PC-9 (cell line): ENCODE measurements around the gene ZNF668. TPM values are rescaled to one million over a fixed set of nuclear protein-coding genes. Genes with fewer than 3 reads are reported as not detected.
A peak's percentile ranks its signal among the peaks of the same experiment; 100 is the strongest.

Source experiments
- BruUV-seq: library from RNA; stranded (reverse); fragments of 400-500 nt; replicated peaks from 2 replicates; lab custom pipeline; 2021; lab: Mats Ljungman, UMichigan
- CTCF ChIA-PET: fragments of 300-600 bp; sonication (Branson Sonifier 250); formaldehyde crosslinking; loops from one replicate; lab custom pipeline; 2022; ENCODE audit warnings: antibody characterized with exemption; lab: Charles Lee
- POLR2A ChIA-PET: fragments of 300-600 bp; sonication (Branson Sonifier 250); formaldehyde crosslinking; loops from one replicate; lab custom pipeline; 2022; ENCODE audit warnings: antibody characterized with exemption; ENCODE audit not compliant: unreplicated experiment; lab: Charles Lee
- DNase-seq, 2 experiments: peaks; one replicate each; pipeline versions ENCODE4 v3.0.0 to v3.0.0-alpha.2; 2015 to 2022; ENCODE audit warnings: mixed read lengths in 1 of 2
- H2AFZ ChIP-seq: fragments of 200-600 bp; sonication (generic); 2 replicates; pipeline ENCODE4 v1.8.1; 2017; ENCODE audit warnings: antibody characterized with exemption
- H3F3A ChIP-seq: fragments of 200-600 bp; sonication (generic); 2 replicates; pipeline ENCODE4 v1.8.1; 2017; ENCODE audit warnings: antibody characterized with exemption, mild to moderate bottlenecking, low read depth; ENCODE audit not compliant: insufficient read depth
- H3K27ac ChIP-seq: fragments of 200-600 bp; sonication (generic); 2 replicates; pipeline ENCODE4 v1.6.1; 2016; ENCODE audit warnings: mixed run types
- H3K27me3 ChIP-seq: fragments of 200-600 bp; sonication (generic); 2 replicates; pipeline ENCODE4 v1.6.1; 2016; ENCODE audit warnings: low read depth, mixed run types; ENCODE audit not compliant: insufficient read depth
- H3K36me3 ChIP-seq: fragments of 200-600 bp; sonication (generic); 2 replicates; pipeline ENCODE4 v1.6.1; 2016; ENCODE audit warnings: low read depth, mixed run types
- H3K4me1 ChIP-seq: fragments of 200-600 bp; sonication (generic); replicated peaks from 2 replicates; pipeline ENCODE4 v1.6.1; 2016; ENCODE audit warnings: mixed run types; ENCODE audit not compliant: insufficient read depth
- H3K4me2 ChIP-seq: fragments of 200-600 bp; sonication (generic); 2 replicates; pipeline ENCODE4 v1.6.1; 2017; ENCODE audit warnings: mixed run types
- H3K4me3 ChIP-seq: fragments of 200-600 bp; sonication (generic); 2 replicates; pipeline ENCODE4 v1.6.1; 2016; ENCODE audit warnings: mixed run types
- H3K79me2 ChIP-seq: fragments of 200-600 bp; sonication (generic); 2 replicates; pipeline ENCODE4 v1.6.1; 2017; ENCODE audit warnings: low read depth, mixed run types
- H3K9me2 ChIP-seq: fragments of 200-600 bp; sonication (generic); 2 replicates; pipeline ENCODE4 v1.8.1; 2017; ENCODE audit warnings: mild to moderate bottlenecking; ENCODE audit not compliant: insufficient read depth
- H3K9me3 ChIP-seq: fragments of 200-600 bp; sonication (generic); 2 replicates; pipeline ENCODE4 v1.8.1; 2016; ENCODE audit warnings: low read depth; ENCODE audit not compliant: insufficient read depth
- H4K20me1 ChIP-seq: fragments of 200-600 bp; sonication (generic); 2 replicates; pipeline ENCODE4 v1.8.1; 2017; ENCODE audit not compliant: insufficient read depth
- EZH2 ChIP-seq: fragments of 200-600 bp; sonication (generic); IDR thresholded peaks from 2 replicates; pipeline ENCODE4 v1.8.0; 2017; ENCODE audit warnings: antibody characterized with exemption, low read depth
- intact Hi-C: fragments of 100-400 bp; cut with micrococcal nuclease; formaldehyde crosslinking; loops from one replicate; pipeline ENCODE4 v1.10.0; 2022; ENCODE audit not compliant: unreplicated experiment
- total RNA-seq: library from RNA; stranded (reverse); gene quantifications from 2 replicates; pipeline ENCODE4 v1.2.3, GENCODE V29; 2021
- TF ChIP-seq, protein P1 (sequence below): fragments of 200-600 bp; sonication (generic); conservative IDR thresholded peaks from 2 replicates; pipeline ENCODE4 v1.6.1; 2017; ENCODE audit warnings: mixed run types, antibody characterized with exemption, mild to moderate bottlenecking, moderate library complexity

Gene ZNF668
- total RNA-seq, 1 experiment from 2014 or later, result 13.2 TPM

DNA sequence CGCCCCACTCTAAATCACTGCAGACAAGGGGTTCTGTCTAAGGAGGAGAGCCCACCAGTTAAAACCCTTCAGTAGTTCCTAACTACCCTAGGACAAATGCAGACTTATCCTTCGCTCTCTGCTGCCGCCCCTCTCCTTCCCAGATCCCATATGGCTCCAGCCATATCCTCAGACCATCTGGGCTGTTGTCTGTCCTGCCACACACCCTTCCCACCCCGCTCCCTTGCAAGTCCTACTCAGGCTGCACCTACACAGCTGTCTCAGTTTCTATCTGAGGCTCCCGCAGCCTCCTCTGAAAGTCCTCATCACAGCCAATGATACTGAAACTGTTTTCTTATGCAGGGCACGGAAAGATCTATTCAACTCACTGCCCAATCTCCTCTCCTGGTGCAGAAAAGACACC, 33.4 kb upstream of the ZNF668 start:
- POLR2A ChIA-PET, result no interaction called here
- TF ChIP-seq EZH2, result no peak
- TF ChIP-seq, protein P1, sequence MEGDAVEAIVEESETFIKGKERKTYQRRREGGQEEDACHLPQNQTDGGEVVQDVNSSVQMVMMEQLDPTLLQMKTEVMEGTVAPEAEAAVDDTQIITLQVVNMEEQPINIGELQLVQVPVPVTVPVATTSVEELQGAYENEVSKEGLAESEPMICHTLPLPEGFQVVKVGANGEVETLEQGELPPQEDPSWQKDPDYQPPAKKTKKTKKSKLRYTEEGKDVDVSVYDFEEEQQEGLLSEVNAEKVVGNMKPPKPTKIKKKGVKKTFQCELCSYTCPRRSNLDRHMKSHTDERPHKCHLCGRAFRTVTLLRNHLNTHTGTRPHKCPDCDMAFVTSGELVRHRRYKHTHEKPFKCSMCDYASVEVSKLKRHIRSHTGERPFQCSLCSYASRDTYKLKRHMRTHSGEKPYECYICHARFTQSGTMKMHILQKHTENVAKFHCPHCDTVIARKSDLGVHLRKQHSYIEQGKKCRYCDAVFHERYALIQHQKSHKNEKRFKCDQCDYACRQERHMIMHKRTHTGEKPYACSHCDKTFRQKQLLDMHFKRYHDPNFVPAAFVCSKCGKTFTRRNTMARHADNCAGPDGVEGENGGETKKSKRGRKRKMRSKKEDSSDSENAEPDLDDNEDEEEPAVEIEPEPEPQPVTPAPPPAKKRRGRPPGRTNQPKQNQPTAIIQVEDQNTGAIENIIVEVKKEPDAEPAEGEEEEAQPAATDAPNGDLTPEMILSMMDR, result no peak
- BruUV-seq, result no TSS peak

DNA sequence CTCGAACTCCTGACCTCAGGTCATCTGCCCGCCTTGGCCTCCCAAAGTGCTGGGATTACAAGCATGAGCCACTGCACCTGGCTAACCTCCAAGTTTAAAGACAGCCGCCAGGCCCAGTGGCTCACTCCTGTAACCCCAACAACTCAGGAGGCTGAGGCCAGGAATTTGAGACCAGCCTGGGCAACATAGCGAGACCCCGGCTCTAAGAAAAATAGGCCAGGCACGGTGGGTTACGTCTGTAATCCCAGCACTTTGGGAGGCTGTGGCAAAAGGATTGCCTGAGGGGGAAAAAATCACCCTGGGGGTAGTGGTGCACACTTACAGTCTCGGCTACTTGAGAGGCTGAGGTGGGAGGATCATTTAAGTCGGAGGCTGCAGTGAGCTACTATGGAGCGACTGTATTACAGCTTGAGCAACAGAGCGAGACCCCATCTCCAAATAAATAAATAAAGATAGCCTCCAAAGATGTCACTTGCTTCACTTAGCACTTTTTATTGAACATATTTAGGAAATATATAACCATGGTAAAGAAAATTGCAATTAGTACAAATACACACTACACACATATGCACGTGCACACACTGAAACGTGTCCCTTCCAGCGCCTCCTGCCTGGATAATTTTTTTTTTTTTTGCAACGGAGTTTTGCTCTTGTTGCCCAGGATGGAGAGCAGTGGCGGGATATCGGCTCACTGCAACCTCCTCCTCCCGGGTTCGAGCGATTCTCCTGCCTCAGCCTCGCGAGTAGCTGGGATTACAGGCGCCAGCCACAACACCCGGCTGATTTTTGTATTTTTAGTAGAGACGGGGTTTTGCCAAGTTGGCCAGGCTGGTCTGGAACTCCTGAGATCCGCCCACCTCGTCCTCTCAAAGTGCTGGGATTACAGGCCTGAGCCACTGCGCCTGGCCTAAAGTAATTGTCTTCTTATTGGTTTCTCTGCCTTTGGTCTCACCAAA, 32.7 kb upstream of the ZNF668 start:
- H4K20me1 ChIP-seq, result no peaks in the 10 kb centered on the region
- no peaks in the 10 kb centered on the region for H3K9me3 ChIP-seq

More for the DNA sequence above, 33.4 kb upstream of the ZNF668 start:
- no peak overlapping the region for H2AFZ ChIP-seq
- no peaks in the 10 kb centered on the region for H3K9me3 ChIP-seq
- no peaks in the 10 kb centered on the region for H4K20me1 ChIP-seq
- H3F3A ChIP-seq, result peaks cover 31% of the 10 kb centered on the region; the same call in 1 of the 2 replicates
- no peaks in the 10 kb centered on the region for H3K9me2 ChIP-seq
- DNase-seq, result no peak
- peak overlapping the region; percentile 99; the same call in 1 of the 2 replicates for H3K4me2 ChIP-seq
- CTCF ChIA-PET, result interaction anchor here (0.7 kb wide), 1 partner anchor 140 kb away, joined by 3 read pairs; no protein-coding TSS in a partner anchor
- no peaks in the 10 kb centered on the region; the same call in 1 of the 2 replicates for H3K36me3 ChIP-seq
- peaks cover 15% of the 10 kb centered on the region for H3K79me2 ChIP-seq
- no peaks in the 10 kb centered on the region for H3K27me3 ChIP-seq
- H3K4me3 ChIP-seq, result no peak overlapping the region
- H3K4me1 ChIP-seq, result peaks cover 15% of the 10 kb centered on the region
- intact Hi-C loops, result loop anchor here (5.0 kb wide), 1 partner anchor 35 kb away; no protein-coding TSS in a partner anchor
- no peak overlapping the region for H3K27ac ChIP-seq

More for the DNA sequence above, 32.7 kb upstream of the ZNF668 start:
- Histone ChIP-seq H3K27me3 (no peaks in the 10 kb centered on the region), H3K9me2 (no peaks in the 10 kb centered on the region), H3K79me2 (peaks cover 15% of the 10 kb centered on the region), H3K27ac (no peak overlapping the region), H3F3A (peaks cover 31% of the 10 kb centered on the region; the same call in 1 of the 2 replicates), H3K4me2 (no peak overlapping the region), H2AFZ (no peak overlapping the region), H3K4me1 (peaks cover 15% of the 10 kb centered on the region), H3K4me3 (no peak overlapping the region), H3K36me3 (no peaks in the 10 kb centered on the region; the same call in 1 of the 2 replicates)
- peak in 1 of 2 experiments; percentile 32 for DNase-seq
- ChIA-PET CTCF (interaction anchor here (0.6 to 0.7 kb wide), 2 partner anchors 112 to 141 kb away, joined by 3 to 4 read pairs; no protein-coding TSS in a partner anchor), POLR2A (no interaction called here)
- intact Hi-C loops, result loop anchor here (5.0 kb wide), 1 partner anchor 36 kb away; no protein-coding TSS in a partner anchor
- no TSS peak for BruUV-seq
- TF ChIP-seq, protein P1, result no peak
- no peak for TF ChIP-seq EZH2
